K562 (cell line): ENCODE measurements around the gene TPCN1. TPM values are rescaled to one million over a fixed set of nuclear protein-coding genes. Genes with fewer than 3 reads are reported as not detected.

ENCODE experiments used
- ATAC-seq: fragments of 200-7000 bp; cut with Tn5 transposase; 3 replicates; pipeline ENCODE4 v1.9.1; 2020; ENCODE audit warnings: moderate library complexity
- BruUV-seq: library from RNA; stranded (reverse); fragments of 400-500 nt; replicated peaks from 2 replicates; lab custom pipeline; 2021; lab: Mats Ljungman, UMichigan
- CTCF ChIA-PET: fragments of 300-600 bp; formaldehyde crosslinking; extraction: SDS; loops from one replicate; lab custom pipeline; 2021; ENCODE audit warnings: low intra/inter-chr PET ratio; lab: Yijun Ruan, JAX
- POLR2A ChIA-PET: fragments of 300-600, 350-650 bp; sonication (Branson Sonifier 250); formaldehyde crosslinking; extraction: SDS; loops from one replicate; lab custom pipeline; 2021; ENCODE audit warnings: antibody characterized with exemption, inconsistent platforms; lab: Yijun Ruan, JAX
- DNase-seq, 4 experiments: peaks; one replicate each; pipeline versions ENCODE4 v3.0.0 to v3.0.0-alpha.2; 2011 to 2018; ENCODE audit warnings: low spot score in 3 of 4, mixed read lengths in 3 of 4; ENCODE audit errors: extremely low read depth in 1 of 4
- FAIRE-seq: peaks from 2 replicates; lab custom pipeline; 2011; peaks lifted over from hg19 to GRCh38; lab: Jason Lieb, UNC
- H2AFZ ChIP-seq: 2 replicates; pipeline ENCODE4 v1.6.0; 2011; ENCODE audit warnings: low read depth, low read length, control low read depth, inconsistent platforms
- H3K27ac ChIP-seq: fragments of 200-600 bp; 3 replicates; pipeline ENCODE4 v1.8.0; 2011; ENCODE audit warnings: low read depth, mild to moderate bottlenecking, control low read depth, inconsistent platforms, low read length, moderate library complexity, mixed read lengths; ENCODE audit errors: extremely low read depth
- H3K27me3 ChIP-seq, 2 experiments: fragments of 300-600 bp in 1 of 2; 2 replicates in 1 of 2; 3 replicates in 1 of 2; pipeline versions ENCODE4 v1.6.0 to v1.8.0; 2011; ENCODE audit warnings: inconsistent platforms in 2 of 2, low read length in 2 of 2, mild to moderate bottlenecking in 1 of 2, mixed read lengths in 1 of 2, moderate library complexity in 1 of 2; ENCODE audit not compliant: control insufficient read depth in 2 of 2, insufficient read depth in 2 of 2
- H3K36me3 ChIP-seq: fragments of 300-600 bp; 3 replicates; pipeline ENCODE4 v1.8.0; 2011; ENCODE audit warnings: mild to moderate bottlenecking, low read length, inconsistent platforms; ENCODE audit not compliant: control insufficient read depth, insufficient read depth
- H3K4me1 ChIP-seq, 2 experiments: fragments of 200-600 bp in 1 of 2; replicated peaks in 1 of 2; 2 replicates in 1 of 2; 3 replicates in 1 of 2; pipeline versions ENCODE4 v1.5.1 to v1.8.0; 2011; ENCODE audit warnings: inconsistent platforms in 2 of 2, low read length in 2 of 2, mild to moderate bottlenecking in 1 of 2, mixed read lengths in 1 of 2, moderate library complexity in 1 of 2; ENCODE audit not compliant: control insufficient read depth in 2 of 2, insufficient read depth in 2 of 2
- H3K4me2 ChIP-seq: 2 replicates; pipeline ENCODE4 v1.6.1; 2011; ENCODE audit warnings: low read length, control low read depth, inconsistent platforms, mixed read lengths; ENCODE audit not compliant: insufficient read depth
- H3K4me3 ChIP-seq: fragments of 200-600 bp; sonication (generic), shearing (Covaris generic); 2 replicates; pipeline ENCODE4 v1.5.1; 2016; ENCODE audit warnings: control low read depth, inconsistent platforms
- H3K79me2 ChIP-seq: fragments of 200-600 bp; 3 replicates; pipeline ENCODE4 v1.8.0; 2011; ENCODE audit warnings: low read length, inconsistent platforms; ENCODE audit not compliant: control insufficient read depth, insufficient read depth
- H3K9ac ChIP-seq, 2 experiments: 2 replicates each; pipeline versions ENCODE4 v1.6.0 to v1.6.1; 2011; ENCODE audit warnings: low read depth in 2 of 2, low read length in 2 of 2, control low read depth in 1 of 2, inconsistent platforms in 1 of 2, mild to moderate bottlenecking in 1 of 2, mixed read lengths in 1 of 2; ENCODE audit not compliant: insufficient read depth in 1 of 2
- H3K9me1 ChIP-seq: one replicate; pipeline ENCODE4 v1.6.0; 2011; ENCODE audit warnings: inconsistent platforms, mild to moderate bottlenecking, low read length, moderate library complexity; ENCODE audit not compliant: control insufficient read depth, insufficient read depth
- H3K9me3 ChIP-seq: replicated peaks from 2 replicates; pipeline ENCODE4 v1.5.1; 2011; ENCODE audit warnings: low read depth, low read length, inconsistent platforms; ENCODE audit not compliant: control insufficient read depth, insufficient read depth
- H4K20me1 ChIP-seq: replicated peaks from 2 replicates; pipeline ENCODE4 v1.6.1; 2011; ENCODE audit warnings: low read length, inconsistent platforms, mixed read lengths; ENCODE audit not compliant: control insufficient read depth, insufficient read depth
- BCOR ChIP-seq: fragments of 450-650 bp; IDR thresholded peaks from 2 replicates; pipeline ENCODE4 v1.6.1; 2016
- CEBPG ChIP-seq, 3 experiments: fragments of 200-800 bp in 1 of 3; sonication (Bioruptor generic) in 1 of 3; sonication (generic) in 1 of 3; formaldehyde crosslinking in 1 of 3; IDR thresholded peaks in 2 of 3; conservative IDR thresholded peaks in 1 of 3; 2 replicates each; pipeline versions ENCODE4 v1.6.1 to v1.8.0; 2016 to 2022; ENCODE audit warnings: missing compliant biosample characterization in 2 of 3, missing genetic modification characterization in 2 of 3, mild to moderate bottlenecking in 1 of 3, missing genetic modification reagents in 1 of 3
- COPS2 ChIP-seq: fragments of 450-650 bp; conservative IDR thresholded peaks from 2 replicates; pipeline ENCODE4 v1.6.1; 2016; ENCODE audit warnings: mild to moderate bottlenecking, moderate library complexity
- KAT8 ChIP-seq: fragments of 450-650 bp; IDR thresholded peaks from 2 replicates; pipeline ENCODE4 v1.6.1; 2016; ENCODE audit warnings: low read depth, mild to moderate bottlenecking
- RBM15 ChIP-seq: fragments of 200-400 bp; formaldehyde crosslinking; IDR thresholded peaks from 2 replicates; pipeline ENCODE4 v1.6.1; 2018; ENCODE audit warnings: mild to moderate bottlenecking, low read length, moderate library complexity; ENCODE audit not compliant: insufficient read depth
- RBM25 ChIP-seq: fragments of 200-400 bp; formaldehyde crosslinking; IDR thresholded peaks from 2 replicates; pipeline ENCODE4 v1.6.1; 2018; ENCODE audit warnings: low read length, low read depth, moderate library complexity; ENCODE audit not compliant: severe bottlenecking
- ZBTB12 ChIP-seq: fragments of 250-450 bp; sonication (Bioruptor Pico); IDR thresholded peaks from 2 replicates; pipeline ENCODE4 v1.4.0; 2020
- ZKSCAN1 ChIP-seq: fragments of 150-350 bp; IDR thresholded peaks from 2 replicates; pipeline ENCODE4 v1.6.1; 2016; ENCODE audit warnings: low read depth, low read length
- WGBS: fragments of 100-300 bp; shearing (Covaris generic); methylation state at CpG from one replicate; pipeline ENCODE4 v1.1.6; 2016; ENCODE audit warnings: low coverage, mixed read lengths; ENCODE audit not compliant: insufficient coverage; ENCODE audit errors: missing lambda C conversion rate; 5-methylcytosine and 5-hydroxymethylcytosine counted together
- in situ Hi-C: fragments of 300-500 bp; cut with MboI; formaldehyde crosslinking; loops from 4 replicates; pipeline ENCODE4 v1.15.0; 2018; ENCODE audit warnings: inconsistent platforms, mixed read lengths
- intact Hi-C: fragments of 100-400 bp; cut with micrococcal nuclease; formaldehyde crosslinking; loops from 2 replicates; pipeline ENCODE4 v1.14.2; 2022
- polyA plus RNA-seq, 8 experiments: library from polyadenylated mRNA; depleted of rRNA in 4 of 8; stranded (reverse) in 5 of 8; unstranded in 3 of 8; fragments of >200 nt; fragmentation: Nextera tagmentation in 2 of 8; fragmentation: Illumina TruSeq in 1 of 8; extraction: Ambion mirVana in 2 of 8; extraction: Trizol in 1 of 8; gene quantifications; 2 replicates each; pipeline versions ENCODE4 v1.2.1 to v1.2.3, GENCODE V29; 2011 to 2014; ENCODE audit warnings: inconsistent platforms in 1 of 8, missing spikeins in 1 of 8
- total RNA-seq, 7 experiments: library from RNA; depleted of rRNA in 6 of 7; stranded (reverse); fragments of >200 nt in 6 of 7; fragmentation: Illumina TruSeq in 2 of 7; extraction: Trizol in 2 of 7; gene quantifications; 2 replicates each; pipeline versions ENCODE4 v1.2.1 to v1.2.3, GENCODE V29; 2011 to 2021; ENCODE audit warnings: low replicate concordance in 1 of 7
- TF ChIP-seq, protein P1 (sequence below), 2 experiments: fragments of 450-650 bp; IDR thresholded peaks; 2 replicates each; pipeline ENCODE4 v1.6.1; 2016; ENCODE audit warnings: mild to moderate bottlenecking in 2 of 2, borderline replicate concordance in 1 of 2, low read depth in 1 of 2, moderate library complexity in 1 of 2
- TF ChIP-seq, protein P2 (sequence below): fragments of 250-450 bp; sonication (Bioruptor Pico); IDR thresholded peaks from 2 replicates; pipeline ENCODE4 v1.5.0; 2021

The TPCN1 gene
- total and polyA plus RNA-seq, 9 of the 15 experiments (the other 6 are each of a cell fraction or from before 2014, with no cell fraction given): 0.80 to 23.8 (median 7.4) TPM

DNA sequence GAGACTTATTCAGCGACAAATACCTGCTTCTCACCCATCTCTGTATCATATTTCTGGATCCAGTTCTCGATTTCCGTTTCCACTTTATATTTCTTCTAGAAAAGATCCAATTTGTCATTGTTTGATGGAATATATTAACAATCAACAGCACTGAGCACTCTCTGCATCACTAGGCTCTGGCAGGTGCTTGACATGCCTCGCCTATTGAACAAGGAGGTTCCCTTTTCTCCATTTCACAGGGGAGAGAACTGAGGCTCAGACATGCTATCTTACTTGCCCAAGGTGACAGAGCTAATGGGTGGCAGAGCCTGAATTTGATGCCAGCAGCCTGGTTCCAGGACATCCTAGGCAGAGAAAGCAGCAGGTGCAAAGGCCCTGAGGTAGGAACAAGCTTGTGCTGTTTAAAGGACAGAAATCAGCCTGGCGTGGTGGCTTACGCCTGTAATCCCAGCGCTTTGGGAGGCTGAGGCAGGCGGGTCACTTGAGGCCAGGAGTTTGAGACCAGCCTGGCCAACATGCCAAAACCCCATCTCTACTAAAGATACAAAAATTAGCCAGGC, 23.7 kb upstream of the TPCN1 start:
- Histone ChIP-seq H3K4me2 (no peak overlapping the region), H3K9me3 (no peaks in the 10 kb centered on the region), H3K36me3 (peaks cover 4% of the 10 kb centered on the region; the same call in 1 of the 3 replicates), H2AFZ (no peak overlapping the region), H3K4me1 (peaks cover 2 to 21% of the 10 kb centered on the region in 2 experiments; a peak in 4 of 5 replicates), H3K79me2 (no peaks in the 10 kb centered on the region), H3K27me3 (no peaks in the 10 kb centered on the region), H3K9me1 (no peaks in the 10 kb centered on the region), H3K27ac (no peak overlapping the region), H3K4me3 (no peak overlapping the region), H3K9ac (no peak overlapping the region), H4K20me1 (peaks cover 4% of the 10 kb centered on the region; the same call in 1 of the 2 replicates)
- in situ Hi-C loops: loop anchor here (5.0 to 25.0 kb wide), 3 partner anchors 85 to 447 kb away; partner anchors contain the start of genes SDS and SDSL
- no TSS peak for BruUV-seq
- no peak for DNase-seq
- CTCF ChIA-PET: no interaction called here
- POLR2A ChIA-PET: interaction anchor here (0.7 to 0.8 kb wide), 2 partner anchors 14 to 24 kb away, joined by 3 to 5 read pairs; partner anchors contain the start of gene TPCN1
- intact Hi-C loops: loop anchor here (2.0 to 5.0 kb wide), 3 partner anchors 40 to 227 kb away; no protein-coding TSS in a partner anchor
- FAIRE-seq: no peak
- ATAC-seq: no peak
- 80% methylated on average over 8 of the region's 8 CpGs for WGBS
- TF ChIP-seq CEBPG (CRISPR knock-in tag; IDR thresholded peaks at IDR 0.05): no peak
- TF ChIP-seq CEBPG (tag; conservative IDR thresholded peaks at IDR 0.05 in 1 of 2, IDR thresholded peaks at IDR 0.05 in 1 of 2): no peak
- peak; percentile 74 for TF ChIP-seq RBM25
- no peak for TF ChIP-seq COPS2
- 0 out of 2 replicates have a peak, but pooled peaks have one; percentile 27 for TF ChIP-seq BCOR
- no peak for TF ChIP-seq ZKSCAN1
- TF ChIP-seq, protein P1, sequence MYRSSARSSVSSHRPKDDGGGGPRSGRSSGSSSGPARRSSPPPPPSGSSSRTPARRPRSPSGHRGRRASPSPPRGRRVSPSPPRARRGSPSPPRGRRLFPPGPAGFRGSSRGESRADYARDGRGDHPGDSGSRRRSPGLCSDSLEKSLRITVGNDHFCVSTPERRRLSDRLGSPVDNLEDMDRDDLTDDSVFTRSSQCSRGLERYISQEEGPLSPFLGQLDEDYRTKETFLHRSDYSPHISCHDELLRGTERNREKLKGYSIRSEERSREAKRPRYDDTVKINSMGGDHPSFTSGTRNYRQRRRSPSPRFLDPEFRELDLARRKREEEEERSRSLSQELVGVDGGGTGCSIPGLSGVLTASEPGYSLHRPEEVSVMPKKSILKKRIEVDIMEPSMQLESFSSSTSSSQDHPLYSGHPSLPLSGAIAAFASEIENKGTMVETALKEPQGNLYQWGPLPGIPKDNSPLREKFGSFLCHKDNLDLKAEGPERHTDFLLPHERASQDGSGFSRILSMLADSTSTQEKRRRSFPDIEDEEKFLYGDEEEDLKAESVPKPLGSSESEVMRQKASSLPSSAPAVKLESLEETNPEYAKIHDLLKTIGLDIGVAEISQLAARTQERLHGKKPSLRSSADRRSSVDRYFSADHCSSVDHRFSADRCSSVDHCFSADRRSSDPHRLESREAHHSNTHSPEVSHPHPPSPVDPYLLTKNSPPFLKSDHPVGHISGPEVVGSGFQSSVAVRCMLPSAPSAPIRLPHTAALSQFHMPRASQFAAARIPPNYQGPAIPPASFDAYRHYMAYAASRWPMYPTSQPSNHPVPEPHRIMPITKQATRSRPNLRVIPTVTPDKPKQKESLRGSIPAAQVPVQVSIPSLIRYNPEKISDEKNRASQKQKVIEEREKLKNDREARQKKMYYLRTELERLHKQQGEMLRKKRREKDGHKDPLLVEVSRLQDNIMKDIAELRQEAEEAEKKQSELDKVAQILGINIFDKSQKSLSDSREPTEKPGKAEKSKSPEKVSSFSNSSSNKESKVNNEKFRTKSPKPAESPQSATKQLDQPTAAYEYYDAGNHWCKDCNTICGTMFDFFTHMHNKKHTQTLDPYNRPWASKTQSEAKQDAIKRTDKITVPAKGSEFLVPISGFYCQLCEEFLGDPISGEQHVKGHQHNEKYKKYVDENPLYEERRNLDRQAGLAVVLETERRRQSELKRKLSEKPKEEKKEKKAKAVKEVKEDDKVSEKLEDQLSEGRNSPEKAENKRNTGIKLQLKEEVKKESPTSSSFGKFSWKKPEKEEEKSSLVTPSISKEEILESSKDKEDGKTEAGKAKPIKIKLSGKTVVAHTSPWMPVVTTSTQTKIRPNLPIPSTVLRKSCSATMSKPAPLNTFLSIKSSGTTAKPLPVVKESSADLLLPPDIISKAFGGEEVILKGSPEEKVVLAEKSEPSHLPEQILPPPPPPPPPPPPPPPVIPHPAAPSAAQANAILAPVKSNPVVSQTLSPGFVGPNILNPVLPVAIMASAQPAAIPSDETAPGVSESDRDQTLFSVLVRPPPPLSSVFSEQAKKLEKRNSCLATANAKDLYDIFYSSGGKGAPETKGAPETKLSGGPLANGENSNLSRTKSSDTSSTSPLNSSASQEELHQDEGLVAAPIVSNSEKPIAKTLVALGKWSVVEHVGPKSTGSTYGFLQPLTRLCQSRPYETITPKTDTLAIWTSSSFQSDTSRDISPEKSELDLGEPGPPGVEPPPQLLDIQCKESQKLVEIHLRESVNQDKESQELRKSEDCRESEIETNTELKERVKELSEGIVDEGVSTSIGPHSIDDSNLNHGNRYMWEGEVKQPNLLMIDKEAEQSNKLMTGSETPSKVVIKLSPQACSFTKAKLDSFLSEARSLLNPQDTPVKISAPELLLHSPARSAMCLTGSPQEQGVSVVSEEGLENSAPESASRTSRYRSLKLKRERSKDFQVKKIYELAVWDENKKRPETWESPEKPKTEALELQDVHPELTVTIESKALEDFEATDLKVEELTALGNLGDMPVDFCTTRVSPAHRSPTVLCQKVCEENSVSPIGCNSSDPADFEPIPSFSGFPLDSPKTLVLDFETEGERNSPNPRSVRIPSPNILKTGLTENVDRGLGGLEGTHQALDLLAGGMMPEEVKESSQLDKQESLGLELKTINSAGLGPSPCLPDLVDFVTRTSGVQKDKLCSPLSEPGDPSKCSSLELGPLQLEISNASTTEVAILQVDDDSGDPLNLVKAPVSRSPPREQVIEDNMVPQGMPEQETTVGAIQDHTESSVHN (IDR thresholded peaks at IDR 0.05; ENCODE audit: borderline replicate concordance in 1 of 2, low read depth in 1 of 2): no peak
- TF ChIP-seq, protein P2, sequence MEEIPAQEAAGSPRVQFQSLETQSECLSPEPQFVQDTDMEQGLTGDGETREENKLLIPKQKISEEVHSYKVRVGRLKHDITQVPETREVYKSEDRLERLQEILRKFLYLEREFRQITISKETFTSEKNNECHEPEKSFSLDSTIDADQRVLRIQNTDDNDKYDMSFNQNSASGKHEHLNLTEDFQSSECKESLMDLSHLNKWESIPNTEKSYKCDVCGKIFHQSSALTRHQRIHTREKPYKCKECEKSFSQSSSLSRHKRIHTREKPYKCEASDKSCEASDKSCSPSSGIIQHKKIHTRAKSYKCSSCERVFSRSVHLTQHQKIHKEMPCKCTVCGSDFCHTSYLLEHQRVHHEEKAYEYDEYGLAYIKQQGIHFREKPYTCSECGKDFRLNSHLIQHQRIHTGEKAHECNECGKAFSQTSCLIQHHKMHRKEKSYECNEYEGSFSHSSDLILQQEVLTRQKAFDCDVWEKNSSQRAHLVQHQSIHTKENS (CRISPR knock-in tag): no peak
- TF ChIP-seq ZBTB12: no peak
- TF ChIP-seq KAT8: no peak
- TF ChIP-seq RBM15: no peak
